ENCODE measurements around the gene MAN2B2. TPM values are rescaled to one million over a fixed set of nuclear protein-coding genes. Genes with fewer than 3 reads are reported as not detected.

MAN2B2 gene
- total and polyA plus RNA-seq, 9 of the 15 experiments (the other 6 are each of a cell fraction or from before 2014, with no cell fraction given), result 0.21 to 8.8 (median 3.7) TPM

- TF ChIP-seq STAT6 (CRISPR knock-in tag; IDR thresholded peaks at IDR 0.05), result no peak
- no peak for TF ChIP-seq CTCF (IDR thresholded peaks at IDR 0.05 in 2 of 3, conservative IDR thresholded peaks at IDR 0.05 in 1 of 3; ENCODE audit: insufficient read depth in 2 of 3, low read depth in 1 of 3, low read length in 3 of 3)
- no peak for TF ChIP-seq LARP7 (IDR thresholded peaks at IDR 0.05)
- TF ChIP-seq GABPB2 (CRISPR knock-in tag; conservative IDR thresholded peaks at IDR 0.05), result no peak
- TF ChIP-seq ZNF764 (CRISPR knock-in tag; IDR thresholded peaks at IDR 0.05; ENCODE audit: low read depth), result no peak
- TF ChIP-seq MAFK (IDR thresholded peaks at IDR 0.05; ENCODE audit: low read length), result no peak
- no peak for TF ChIP-seq CREB3 (tag; conservative IDR thresholded peaks at IDR 0.05; ENCODE audit: low read depth)
- TF ChIP-seq OTX1 (CRISPR knock-in tag; IDR thresholded peaks at IDR 0.05), result no peak
Observed at GRCh38 chr4:6556263-6556662, 18.7 kb upstream of the MAN2B2 start (continued).

Measured in K562 (cell line).